Stomach smooth muscle (tissue), 2 donors: ENCODE measurements around the gene MMP28.

Experiments used
- H3K27ac ChIP-seq: one replicate; pipeline ENCODE4 v1.7.0; 2013; ENCODE audit warnings: mild to moderate bottlenecking, low read length, inconsistent platforms
- H3K27me3 ChIP-seq, 2 donors: one replicate each; pipeline ENCODE4 v1.7.0; 2013; ENCODE audit warnings: low read length in 2 of 2; ENCODE audit not compliant: insufficient read depth in 2 of 2, control insufficient read depth in 1 of 2
- H3K36me3 ChIP-seq, 2 donors: one replicate each; pipeline ENCODE4 v1.7.0; 2013; ENCODE audit warnings: low read length in 2 of 2; ENCODE audit not compliant: control insufficient read depth in 2 of 2, insufficient read depth in 2 of 2
- H3K4me1 ChIP-seq: one replicate; pipeline ENCODE4 v1.7.0; 2013; ENCODE audit warnings: low read length; ENCODE audit not compliant: control insufficient read depth, insufficient read depth
- H3K4me3 ChIP-seq, 2 donors: one replicate each; pipeline ENCODE4 v1.7.0; 2013; ENCODE audit warnings: low read length in 2 of 2
- H3K9ac ChIP-seq, 2 donors: one replicate each; pipeline ENCODE4 v1.7.0; 2013; ENCODE audit warnings: low read length in 2 of 2, mild to moderate bottlenecking in 1 of 2
- H3K9me3 ChIP-seq, 2 donors: one replicate each; pipeline ENCODE4 v1.7.0; 2013; ENCODE audit warnings: low read length in 2 of 2; ENCODE audit not compliant: control insufficient read depth in 2 of 2
- donor health status: healthy.
- donor health status: Pancreatic carcinoma.

MMP28 gene

DNA sequence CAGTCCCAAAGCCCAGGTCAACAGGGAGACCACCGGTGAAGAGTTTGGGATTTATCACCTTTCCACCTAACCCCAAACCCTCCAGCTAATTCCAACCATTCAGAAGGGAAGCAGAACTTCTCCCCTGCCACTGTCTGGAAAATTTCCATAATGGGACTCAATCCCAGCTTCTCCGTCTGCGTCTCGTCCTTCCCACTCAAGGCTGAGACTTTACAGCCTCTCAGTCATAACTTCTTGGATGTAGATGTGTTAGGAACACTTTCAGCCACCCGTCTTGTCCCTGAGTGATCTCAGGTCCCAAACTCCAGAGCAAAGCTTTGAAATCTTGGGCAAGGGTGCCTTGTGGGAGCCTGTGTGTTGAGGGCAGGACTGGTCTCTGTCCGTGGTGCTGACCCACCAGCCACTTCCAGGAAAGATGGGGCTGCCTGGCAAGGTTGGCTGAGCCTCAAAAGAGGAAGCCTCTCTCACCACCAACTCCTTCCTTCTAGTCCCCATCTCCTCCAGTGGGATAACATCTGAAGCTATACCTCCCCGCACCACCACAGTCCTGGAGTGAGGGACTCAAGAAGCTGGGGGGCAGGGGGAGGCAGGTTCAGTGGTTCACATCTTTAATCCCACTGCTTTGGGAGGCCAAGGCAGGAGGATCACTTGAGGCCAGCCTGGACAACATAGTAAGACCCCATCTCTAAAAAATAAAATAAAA, 51.7 kb downstream of the MMP28 start:
- peaks cover 3% of the 10 kb centered on the region for H3K4me1 ChIP-seq
- no peaks in the 10 kb centered on the region for H3K9me3 ChIP-seq
- H3K27me3 ChIP-seq = peaks cover 55 to 64% of the 10 kb centered on the region in 2 donors
- no peak overlapping the region for H3K4me3 ChIP-seq
- H3K36me3 ChIP-seq = no peaks in the 10 kb centered on the region
- H3K9ac ChIP-seq = no peak overlapping the region
- no peak overlapping the region for H3K27ac ChIP-seq

DNA sequence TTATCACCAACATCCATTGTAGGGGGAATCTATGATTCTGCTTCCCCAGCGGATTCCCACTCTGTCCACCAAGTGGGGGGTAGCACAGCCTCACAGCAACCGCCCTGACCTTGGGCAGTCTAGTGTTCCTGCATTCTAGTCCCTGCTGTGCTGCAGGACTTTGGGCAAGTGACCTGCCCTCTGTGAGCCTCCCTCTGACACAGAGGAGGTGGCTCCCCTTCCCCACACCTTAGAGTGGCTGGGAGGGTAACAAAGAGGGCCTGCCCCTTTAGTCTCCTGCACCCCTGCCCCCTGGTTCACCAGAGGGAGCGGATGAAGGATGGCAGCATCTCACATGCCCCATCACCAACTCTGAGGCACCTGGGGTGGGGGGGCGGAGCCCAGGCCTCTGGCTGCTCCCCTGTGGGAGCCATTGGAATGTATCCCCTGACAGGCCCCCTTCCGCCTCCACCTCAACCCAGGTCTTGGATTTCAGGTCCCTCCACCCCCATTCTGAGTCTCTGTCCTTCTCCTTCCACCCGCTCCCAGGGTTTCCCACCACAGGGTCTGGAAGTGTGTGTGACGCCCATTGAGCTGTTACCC, 52.5 kb downstream of the MMP28 start:
- Histone ChIP-seq H3K4me1 (peaks cover 3% of the 10 kb centered on the region), H3K9ac (no peak overlapping the region), H3K9me3 (no peaks in the 10 kb centered on the region), H3K36me3 (no peaks in the 10 kb centered on the region), H3K27ac (no peak overlapping the region), H3K4me3 (no peak overlapping the region), H3K27me3 (peaks cover 48 to 56% of the 10 kb centered on the region in 2 donors)

DNA sequence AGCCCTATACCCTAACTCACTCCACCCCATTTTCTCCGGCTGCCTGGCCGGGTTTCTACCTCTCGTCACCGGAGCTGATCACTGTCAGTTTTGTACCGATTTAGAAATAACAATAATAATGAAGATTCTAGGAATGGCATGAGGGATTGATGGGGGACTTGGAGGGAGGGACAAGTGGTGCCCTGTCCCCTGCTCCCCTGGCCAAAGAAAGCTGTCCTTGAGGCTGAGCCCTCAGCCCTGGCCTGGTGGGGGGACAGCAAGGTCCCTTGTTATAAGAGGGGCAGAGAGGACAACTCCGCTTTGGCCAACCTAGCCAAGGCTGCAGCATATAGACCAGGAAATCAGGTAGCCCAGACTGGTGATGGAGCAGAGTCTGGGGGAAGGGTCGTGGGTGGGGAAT, 52.9 kb downstream of the MMP28 start:
- H3K9ac ChIP-seq = no peak overlapping the region
- H3K27ac ChIP-seq = no peak overlapping the region
- no peaks in the 10 kb centered on the region for H3K9me3 ChIP-seq
- no peaks in the 10 kb centered on the region for H3K36me3 ChIP-seq
- H3K4me3 ChIP-seq = no peak overlapping the region
- H3K4me1 ChIP-seq = peaks cover 3% of the 10 kb centered on the region
- H3K27me3 ChIP-seq = peaks cover 44 to 52% of the 10 kb centered on the region in 2 donors

GRCh38 chr17:35740997-35741931, 54.2 kb downstream of the MMP28 start:
- Histone ChIP-seq H3K4me1 (peaks cover 3% of the 10 kb centered on the region), H3K9ac (no peak overlapping the region), H3K36me3 (no peaks in the 10 kb centered on the region), H3K9me3 (no peaks in the 10 kb centered on the region), H3K27ac (no peak overlapping the region), H3K27me3 (peaks cover 41 to 52% of the 10 kb centered on the region in 2 donors), H3K4me3 (peak overlapping the region in 1 of 2 donors; percentile 29)

DNA sequence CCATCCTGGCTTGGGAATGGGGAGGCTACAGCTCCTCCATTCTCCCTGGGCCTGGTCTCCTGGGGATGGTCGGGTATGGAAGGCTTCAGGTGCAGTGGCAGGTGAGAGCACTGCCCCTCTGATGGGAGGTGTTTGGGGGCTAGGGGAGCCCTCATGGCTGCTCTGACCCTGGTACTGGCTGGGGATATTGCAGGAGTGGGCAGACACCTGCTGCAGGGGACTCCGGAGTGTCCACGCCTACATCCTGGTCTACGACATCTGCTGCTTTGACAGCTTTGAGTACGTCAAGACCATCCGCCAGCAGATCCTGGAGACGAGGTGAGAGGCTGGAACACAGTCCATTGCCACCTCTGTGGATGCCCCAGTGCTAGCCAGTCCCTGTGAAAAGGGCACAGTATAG, 55.2 kb downstream of the MMP28 start:
- Histone ChIP-seq H3K9ac (no peak overlapping the region), H3K27me3 (peaks cover 38 to 47% of the 10 kb centered on the region in 2 donors), H3K9me3 (no peaks in the 10 kb centered on the region)

DNA sequence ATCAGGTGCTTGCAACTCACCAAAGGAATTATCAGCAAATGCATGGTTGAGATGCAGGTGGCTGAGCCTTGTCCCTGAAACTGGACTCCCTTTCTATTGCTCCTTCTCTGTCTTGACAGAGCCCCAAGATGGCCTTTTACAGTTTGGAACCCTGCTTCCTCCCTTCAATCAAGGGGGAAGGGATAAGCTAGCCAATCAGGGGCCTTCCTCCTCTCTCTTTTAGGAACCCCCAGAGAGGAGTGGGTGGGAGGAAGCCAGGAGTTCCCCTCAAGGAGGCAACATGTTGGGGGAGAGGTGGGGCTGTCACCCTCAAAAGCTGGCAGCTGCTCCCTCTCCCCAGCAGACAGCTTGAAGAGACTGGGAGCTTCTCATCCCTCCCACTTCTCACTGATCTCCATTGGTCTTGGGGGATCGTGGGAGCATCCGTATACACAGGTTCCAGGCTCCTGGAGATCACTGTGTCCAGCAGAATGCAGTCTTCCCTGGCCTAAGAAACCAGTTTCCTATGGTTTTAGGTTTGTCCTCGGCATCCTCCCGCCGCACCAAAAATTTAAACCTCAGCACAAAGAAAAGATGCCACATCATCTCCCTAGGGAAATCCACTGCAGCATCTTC, 56.8 kb downstream of the MMP28 start:
- Histone ChIP-seq H3K9ac (no peak overlapping the region), H3K27me3 (peaks cover 34 to 37% of the 10 kb centered on the region in 2 donors), H3K4me3 (no peak overlapping the region)

More for the DNA sequence above, 55.2 kb downstream of the MMP28 start:
- Histone ChIP-seq H3K36me3 (no peaks in the 10 kb centered on the region), H3K4me3 (no peak overlapping the region), H3K27ac (no peak overlapping the region), H3K4me1 (peaks cover 3% of the 10 kb centered on the region)

DNA sequence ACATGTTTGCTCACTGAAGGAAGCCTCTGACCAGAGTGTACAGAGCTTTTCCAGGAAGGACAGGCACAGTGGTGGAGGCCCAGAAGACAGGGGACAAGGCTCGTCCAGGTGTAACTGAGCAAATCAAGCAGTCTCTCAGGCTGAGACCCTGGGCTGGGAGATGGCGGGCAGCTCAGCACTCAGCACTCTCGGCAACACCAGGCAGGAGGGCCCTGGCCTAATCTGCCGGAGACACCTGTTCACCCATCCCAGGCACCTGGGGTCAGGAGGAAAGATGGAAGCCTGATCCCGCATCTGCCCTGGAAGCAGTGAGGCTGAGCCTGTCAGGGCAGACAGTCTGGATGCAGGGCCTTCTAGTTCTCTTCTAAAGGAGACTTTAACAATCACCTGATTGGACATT, 59.2 kb downstream of the MMP28 start:
- Histone ChIP-seq H3K4me3 (no peak overlapping the region), H3K27ac (no peak overlapping the region), H3K36me3 (no peaks in the 10 kb centered on the region), H3K27me3 (peaks cover 13% of the 10 kb centered on the region in 2 donors), H3K9ac (no peak overlapping the region), H3K9me3 (no peaks in the 10 kb centered on the region), H3K4me1 (peaks cover 12% of the 10 kb centered on the region)

More for the DNA sequence above, 56.8 kb downstream of the MMP28 start:
- Histone ChIP-seq H3K36me3 (no peaks in the 10 kb centered on the region), H3K27ac (no peak overlapping the region), H3K9me3 (no peaks in the 10 kb centered on the region), H3K4me1 (peaks cover 3% of the 10 kb centered on the region)

GRCh38 chr17:35735036-35735805, 60.2 kb downstream of the MMP28 start:
- no peak overlapping the region for H3K9ac ChIP-seq
- H3K27ac ChIP-seq = no peak overlapping the region
- peaks cover 3 to 6% of the 10 kb centered on the region in 2 donors for H3K27me3 ChIP-seq
- no peak overlapping the region for H3K4me3 ChIP-seq
- no peaks in the 10 kb centered on the region for H3K36me3 ChIP-seq
- H3K4me1 ChIP-seq = peaks cover 14% of the 10 kb centered on the region
- H3K9me3 ChIP-seq = no peaks in the 10 kb centered on the region

DNA sequence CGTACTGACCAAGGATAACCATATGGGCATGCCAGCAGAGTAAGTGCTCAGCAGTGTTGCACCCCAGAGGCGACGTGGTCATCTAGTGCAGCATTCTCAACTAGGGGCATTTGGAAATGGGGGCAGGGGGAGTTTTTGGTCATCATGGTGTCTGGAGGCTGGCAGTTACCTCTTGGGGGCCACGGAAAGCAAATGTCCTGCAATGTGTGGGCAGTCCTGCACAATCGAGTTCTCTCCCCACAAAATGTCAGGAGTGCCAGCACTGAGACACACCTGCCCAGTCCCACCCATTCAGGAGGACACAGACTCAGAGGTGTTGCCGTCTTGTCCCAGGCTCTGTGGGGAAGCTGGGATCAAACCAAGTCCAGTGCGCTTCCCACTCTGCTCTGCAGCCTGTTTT, 61.0 kb downstream of the MMP28 start:
- Histone ChIP-seq H3K9ac (no peak overlapping the region), H3K27ac (no peak overlapping the region), H3K4me3 (no peak overlapping the region), H3K27me3 (no peaks in the 10 kb centered on the region), H3K9me3 (no peaks in the 10 kb centered on the region), H3K4me1 (peaks cover 14% of the 10 kb centered on the region), H3K36me3 (no peaks in the 10 kb centered on the region)

- H3K4me1 ChIP-seq = peaks cover 14% of the 10 kb centered on the region
- H3K9ac ChIP-seq = no peak overlapping the region
- H3K4me3 ChIP-seq = no peak overlapping the region
- no peaks in the 10 kb centered on the region for H3K36me3 ChIP-seq
- H3K27ac ChIP-seq = no peak overlapping the region
- no peaks in the 10 kb centered on the region for H3K27me3 ChIP-seq
- no peaks in the 10 kb centered on the region for H3K9me3 ChIP-seq
Measured at GRCh38 chr17:35733366-35733765, 62.1 kb downstream of the MMP28 start.
